ENCODE measurements around the gene EZH2.

EZH2 gene

DNA sequence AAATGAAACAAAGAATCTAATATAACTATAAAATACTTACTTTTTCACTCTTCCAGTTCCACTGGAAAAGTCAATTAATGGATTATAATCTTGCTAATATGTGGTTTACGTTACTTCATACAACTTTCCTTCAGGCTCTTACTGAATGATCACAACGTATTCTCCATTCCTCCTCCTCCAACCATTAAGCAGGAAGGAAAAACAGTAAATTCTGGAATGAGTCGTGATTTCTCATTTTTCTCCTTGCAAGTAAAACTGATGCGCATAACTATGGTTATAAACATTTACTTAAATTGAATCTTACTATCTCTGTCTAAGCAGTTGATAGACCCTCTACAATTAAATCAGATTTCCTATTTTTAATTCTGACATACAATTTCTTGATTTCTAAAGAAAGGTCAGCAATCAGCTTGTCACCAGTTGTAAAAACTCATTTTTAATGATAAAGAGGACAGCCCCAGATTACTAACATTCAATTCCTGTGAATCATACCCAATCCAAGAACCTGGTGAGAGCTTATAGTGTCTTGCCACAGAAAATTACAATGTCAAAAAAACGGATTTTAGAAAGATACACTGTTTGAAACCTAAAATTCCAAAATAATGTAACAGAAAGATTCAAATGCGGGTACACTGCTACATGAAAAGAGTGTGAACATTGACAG, 64.3 kb downstream of the EZH2 start:
- H3K4me1 ChIP-seq (ENCODE audit: control insufficient read depth, insufficient read depth, low read length) = no peaks in the 10 kb centered on the region
- no peaks in the 10 kb centered on the region for H3K9me3 ChIP-seq (ENCODE audit: control insufficient read depth, low read length)
- no peaks in the 10 kb centered on the region for H3K36me3 ChIP-seq (ENCODE audit: control insufficient read depth, insufficient read depth, low read length)
- no peak overlapping the region for H3K9ac ChIP-seq (ENCODE audit: low read length)
- no peak overlapping the region for H3K4me3 ChIP-seq (ENCODE audit: low read length)
- no peaks in the 10 kb centered on the region for H3K27me3 ChIP-seq (ENCODE audit: control insufficient read depth, insufficient read depth, low read length)

DNA sequence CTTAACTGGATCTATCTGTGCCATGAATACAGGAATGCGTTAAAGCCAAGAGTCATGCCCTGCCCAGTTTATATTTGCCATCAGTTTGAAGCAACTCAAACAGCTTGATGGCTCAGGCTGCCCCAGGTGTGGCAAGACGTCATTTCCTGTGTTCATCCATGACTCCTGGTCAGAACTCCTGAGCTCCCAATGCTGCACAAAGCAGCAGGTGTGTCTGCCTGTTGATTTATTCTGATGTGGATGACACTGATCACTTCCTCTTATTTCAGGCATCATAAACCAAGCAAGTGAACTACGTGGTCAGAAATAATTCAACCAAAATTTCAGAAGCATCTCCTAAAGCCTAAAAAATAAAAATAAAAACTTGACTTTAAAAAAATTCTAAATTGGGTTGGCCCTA, 68.5 kb downstream of the EZH2 start:
- no peaks in the 10 kb centered on the region for H3K36me3 ChIP-seq (ENCODE audit: control insufficient read depth, insufficient read depth, low read length)
- H3K9me3 ChIP-seq (ENCODE audit: control insufficient read depth, low read length) = no peaks in the 10 kb centered on the region
- H3K27me3 ChIP-seq (ENCODE audit: control insufficient read depth, insufficient read depth, low read length) = no peaks in the 10 kb centered on the region
- no peak overlapping the region for H3K9ac ChIP-seq (ENCODE audit: low read length)
- no peaks in the 10 kb centered on the region for H3K4me1 ChIP-seq (ENCODE audit: control insufficient read depth, insufficient read depth, low read length)
- H3K4me3 ChIP-seq (ENCODE audit: low read length) = no peak overlapping the region

DNA sequence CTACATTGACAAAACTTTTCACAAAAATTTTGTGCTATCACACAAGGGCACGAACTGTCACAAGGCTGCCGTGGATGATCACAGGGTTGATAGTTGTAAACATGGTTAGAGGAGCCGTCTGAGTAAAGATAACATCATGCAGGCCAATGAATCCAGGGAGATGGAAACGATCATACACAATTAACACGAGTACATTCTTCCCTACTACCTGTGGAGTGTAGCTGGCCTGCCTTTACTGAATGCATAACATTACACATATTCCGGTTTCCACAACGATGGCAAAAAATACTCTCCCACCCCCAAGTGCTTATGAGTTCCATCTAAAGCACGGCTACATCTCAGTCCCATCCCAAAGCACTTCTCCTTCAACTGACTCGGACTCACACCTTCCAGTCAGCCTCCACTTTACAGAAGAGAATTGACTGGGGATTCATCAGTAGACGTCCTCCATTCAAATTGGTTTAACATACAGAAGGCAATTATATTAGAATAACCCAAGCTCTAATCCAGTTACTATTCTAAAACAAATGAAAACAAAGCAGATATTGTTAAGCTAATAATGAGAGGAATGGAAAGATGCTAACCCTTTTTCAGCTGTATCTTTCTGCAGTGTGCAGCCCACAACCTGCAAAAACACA, 69.0 kb downstream of the EZH2 start:
- H3K9me3 ChIP-seq (ENCODE audit: control insufficient read depth, low read length) = no peaks in the 10 kb centered on the region
- no peaks in the 10 kb centered on the region for H3K36me3 ChIP-seq (ENCODE audit: control insufficient read depth, insufficient read depth, low read length)
- H3K9ac ChIP-seq (ENCODE audit: low read length) = no peak overlapping the region
- H3K4me3 ChIP-seq (ENCODE audit: low read length) = no peak overlapping the region
- no peaks in the 10 kb centered on the region for H3K4me1 ChIP-seq (ENCODE audit: control insufficient read depth, insufficient read depth, low read length)
- H3K27me3 ChIP-seq (ENCODE audit: control insufficient read depth, insufficient read depth, low read length) = no peaks in the 10 kb centered on the region

DNA sequence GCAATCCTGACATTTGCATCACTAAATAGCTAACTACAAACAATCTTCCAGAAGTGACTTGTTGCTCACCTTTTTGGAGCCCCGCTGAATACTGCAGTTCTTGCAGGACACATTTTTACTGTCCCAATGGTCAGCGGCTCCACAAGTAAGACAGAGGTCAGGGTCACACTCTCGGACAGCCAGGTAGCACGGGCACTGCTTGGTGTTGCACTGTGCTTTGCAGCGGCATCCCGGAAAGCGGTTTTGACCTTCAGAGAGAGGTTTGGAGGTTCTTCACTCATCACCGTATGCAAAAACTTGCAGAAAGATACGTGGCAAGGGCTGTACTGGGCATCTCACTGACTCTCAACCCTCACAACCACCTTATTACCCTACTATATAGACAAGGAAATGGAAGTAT, 70.2 kb downstream of the EZH2 start:
- H3K4me3 ChIP-seq (ENCODE audit: low read length) = no peak overlapping the region
- peaks cover 2% of the 10 kb centered on the region for H3K36me3 ChIP-seq (ENCODE audit: control insufficient read depth, insufficient read depth, low read length)
- H3K9ac ChIP-seq (ENCODE audit: low read length) = no peak overlapping the region
- no peaks in the 10 kb centered on the region for H3K27me3 ChIP-seq (ENCODE audit: control insufficient read depth, insufficient read depth, low read length)
- no peaks in the 10 kb centered on the region for H3K4me1 ChIP-seq (ENCODE audit: control insufficient read depth, insufficient read depth, low read length)
- H3K9me3 ChIP-seq (ENCODE audit: control insufficient read depth, low read length) = no peaks in the 10 kb centered on the region

DNA sequence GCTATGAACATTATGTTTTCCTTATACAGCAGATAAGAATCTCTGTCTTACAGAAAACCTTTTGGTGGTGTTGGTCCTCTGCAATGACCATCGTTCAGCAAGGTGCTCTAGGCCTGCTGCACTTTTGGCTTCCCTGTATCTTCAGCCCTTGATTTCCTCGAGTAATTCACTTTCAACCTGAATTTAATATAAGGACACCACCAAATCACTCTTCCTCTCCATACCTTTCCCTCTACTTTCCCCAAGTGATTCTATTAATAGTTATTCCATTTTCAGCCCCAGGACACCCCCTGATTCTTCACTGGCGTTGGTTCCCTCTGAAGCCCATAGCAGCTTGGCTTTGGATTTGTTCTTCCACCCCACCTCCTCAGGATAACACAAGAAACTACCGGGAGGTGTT, 72.2 kb downstream of the EZH2 start:
- Histone ChIP-seq H3K4me1 (ENCODE audit: control insufficient read depth, insufficient read depth, low read length) (no peaks in the 10 kb centered on the region), H3K36me3 (ENCODE audit: control insufficient read depth, insufficient read depth, low read length) (peaks cover 4% of the 10 kb centered on the region), H3K4me3 (ENCODE audit: low read length) (no peak overlapping the region), H3K27me3 (ENCODE audit: control insufficient read depth, insufficient read depth, low read length) (no peaks in the 10 kb centered on the region), H3K9me3 (ENCODE audit: control insufficient read depth, low read length) (no peaks in the 10 kb centered on the region), H3K9ac (ENCODE audit: low read length) (no peak overlapping the region)

DNA sequence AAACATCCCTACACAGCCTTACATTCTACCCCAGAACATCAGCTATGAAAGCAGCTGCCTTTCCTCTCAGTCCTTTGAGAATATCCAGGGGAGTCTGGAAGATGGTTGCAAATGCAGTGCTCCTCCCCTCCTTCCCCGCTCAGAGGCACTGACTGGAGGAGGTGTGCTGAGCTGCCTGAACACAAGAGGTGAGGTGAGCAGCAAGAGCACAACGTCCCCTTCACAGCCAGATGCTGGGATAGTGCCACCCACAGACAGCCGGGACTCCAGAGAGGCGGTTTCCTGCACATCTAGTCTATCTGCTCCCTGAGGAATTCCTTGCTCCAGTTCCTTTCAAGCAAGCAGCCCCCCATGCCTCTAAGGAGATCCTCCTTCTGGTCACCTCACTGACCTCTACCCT, 74.2 kb downstream of the EZH2 start:
- Histone ChIP-seq H3K27me3 (ENCODE audit: control insufficient read depth, insufficient read depth, low read length) (no peaks in the 10 kb centered on the region), H3K4me3 (ENCODE audit: low read length) (no peak overlapping the region), H3K36me3 (ENCODE audit: control insufficient read depth, insufficient read depth, low read length) (peaks cover 4% of the 10 kb centered on the region), H3K4me1 (ENCODE audit: control insufficient read depth, insufficient read depth, low read length) (no peaks in the 10 kb centered on the region), H3K9me3 (ENCODE audit: control insufficient read depth, low read length) (no peaks in the 10 kb centered on the region), H3K9ac (ENCODE audit: low read length) (no peak overlapping the region)

DNA sequence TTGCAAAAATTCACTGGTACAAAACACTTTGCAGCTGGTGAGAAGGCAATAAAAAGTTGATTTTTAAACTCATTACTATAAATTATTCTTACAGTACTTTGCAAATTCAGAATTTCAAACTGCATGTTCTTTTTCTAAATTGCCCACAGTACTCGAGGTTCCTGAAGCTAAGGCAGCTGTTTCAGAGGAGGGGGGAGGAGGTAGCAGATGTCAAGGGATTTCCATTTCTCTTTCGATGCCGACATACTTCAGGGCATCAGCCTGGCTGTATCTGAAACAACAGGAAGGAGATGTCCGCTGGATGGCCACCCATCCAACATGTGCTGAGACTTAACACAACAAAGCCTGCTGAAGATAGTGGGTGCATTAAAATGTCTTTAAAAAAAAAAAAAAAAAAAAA, 76.7 kb downstream of the EZH2 start:
- Histone ChIP-seq H3K4me3 (ENCODE audit: low read length) (no peak overlapping the region), H3K4me1 (ENCODE audit: control insufficient read depth, insufficient read depth, low read length) (no peaks in the 10 kb centered on the region), H3K27me3 (ENCODE audit: control insufficient read depth, insufficient read depth, low read length) (no peaks in the 10 kb centered on the region), H3K9ac (ENCODE audit: low read length) (no peak overlapping the region), H3K9me3 (ENCODE audit: control insufficient read depth, low read length) (no peaks in the 10 kb centered on the region), H3K36me3 (ENCODE audit: control insufficient read depth, insufficient read depth, low read length) (peaks cover 4% of the 10 kb centered on the region)

DNA sequence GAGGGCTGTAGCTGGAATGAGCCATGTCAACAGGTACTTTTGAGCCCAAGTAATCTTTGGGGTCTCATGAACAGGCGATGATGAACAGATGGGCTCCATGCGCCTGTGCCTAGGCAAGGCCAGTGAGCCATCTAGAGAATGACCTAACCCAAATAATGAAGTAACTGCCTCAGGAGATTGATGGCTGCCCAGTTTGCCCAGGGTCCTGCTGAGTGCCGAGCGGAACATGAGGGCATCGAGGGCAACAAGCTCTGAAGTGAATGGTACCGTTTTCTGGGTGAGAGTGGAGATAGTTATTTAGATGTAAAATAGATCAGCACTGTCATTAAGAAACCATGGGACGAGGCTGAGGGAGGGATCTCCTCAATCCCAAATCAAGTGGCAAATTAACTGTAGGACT, 77.9 kb downstream of the EZH2 start:
- Histone ChIP-seq H3K4me3 (ENCODE audit: low read length) (no peak overlapping the region), H3K36me3 (ENCODE audit: control insufficient read depth, insufficient read depth, low read length) (peaks cover 4% of the 10 kb centered on the region), H3K9ac (ENCODE audit: low read length) (no peak overlapping the region), H3K4me1 (ENCODE audit: control insufficient read depth, insufficient read depth, low read length) (no peaks in the 10 kb centered on the region), H3K27me3 (ENCODE audit: control insufficient read depth, insufficient read depth, low read length) (no peaks in the 10 kb centered on the region), H3K9me3 (ENCODE audit: control insufficient read depth, low read length) (no peaks in the 10 kb centered on the region)

DNA sequence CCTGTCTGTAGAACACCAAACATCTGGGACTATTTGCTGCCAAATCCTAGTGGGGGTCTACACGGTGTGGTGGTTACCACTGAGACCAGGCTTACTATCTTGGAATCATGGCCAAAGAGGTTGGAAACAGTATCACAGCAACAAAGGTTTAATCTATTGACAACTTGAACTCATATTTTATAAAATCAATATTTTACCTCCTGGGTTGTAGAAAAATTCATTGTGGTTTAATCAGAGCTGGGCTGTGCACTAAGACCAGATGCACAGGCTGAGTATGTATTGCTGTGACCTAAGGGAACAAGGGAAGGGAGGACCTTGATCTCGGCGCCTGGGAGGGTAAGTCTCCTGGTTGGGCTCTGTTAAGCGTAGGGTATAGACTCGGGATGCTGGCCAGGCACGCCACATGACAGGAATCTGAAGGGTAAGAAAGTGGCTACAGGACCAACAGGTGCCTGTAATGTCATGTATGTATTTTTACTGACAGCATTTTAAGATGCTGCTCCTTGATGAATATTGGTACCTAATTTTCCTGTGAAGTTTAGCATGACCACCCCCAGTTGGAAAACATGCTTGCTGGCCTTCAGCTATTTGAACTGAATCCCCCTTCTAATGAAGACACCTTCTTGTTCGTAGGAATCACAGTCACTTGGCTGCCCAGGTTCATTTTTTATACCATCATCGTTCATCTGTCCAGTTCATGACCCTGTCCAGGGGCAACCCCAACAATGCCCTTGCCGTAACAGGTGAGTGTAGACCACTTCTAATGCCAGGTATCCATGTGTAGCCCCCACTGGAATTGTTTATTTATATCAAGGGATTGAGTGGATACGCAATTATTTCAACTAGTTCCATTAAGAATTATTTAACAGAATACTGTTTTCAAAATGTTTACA, 79.5 kb downstream of the EZH2 start:
- no peaks in the 10 kb centered on the region for H3K27me3 ChIP-seq (ENCODE audit: control insufficient read depth, insufficient read depth, low read length)
- H3K4me3 ChIP-seq (ENCODE audit: low read length) = no peak overlapping the region
- no peaks in the 10 kb centered on the region for H3K9me3 ChIP-seq (ENCODE audit: control insufficient read depth, low read length)
- H3K9ac ChIP-seq (ENCODE audit: low read length) = no peak overlapping the region
- no peaks in the 10 kb centered on the region for H3K4me1 ChIP-seq (ENCODE audit: control insufficient read depth, insufficient read depth, low read length)
- peaks cover 4% of the 10 kb centered on the region for H3K36me3 ChIP-seq (ENCODE audit: control insufficient read depth, insufficient read depth, low read length)

DNA sequence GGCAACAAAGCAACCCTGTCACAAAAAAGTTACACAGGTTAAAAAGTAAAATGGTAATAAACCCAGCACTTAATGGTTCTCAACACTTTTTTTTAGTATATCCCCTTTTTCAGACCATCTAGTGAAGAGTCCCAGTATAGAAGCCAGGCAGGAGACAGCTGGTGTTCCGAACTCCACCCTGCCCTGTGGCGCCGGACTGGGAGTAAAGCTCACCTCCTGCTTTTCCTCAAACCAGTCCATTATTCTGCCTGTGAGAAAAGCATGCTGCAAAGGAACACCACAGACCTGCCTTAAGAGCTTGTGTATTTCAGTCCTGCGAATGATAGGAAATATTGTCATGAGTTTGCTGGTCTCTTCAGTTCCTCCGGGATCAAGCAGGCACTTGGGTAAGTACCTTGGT, 81.0 kb downstream of the EZH2 start:
- Histone ChIP-seq H3K4me1 (ENCODE audit: control insufficient read depth, insufficient read depth, low read length) (no peaks in the 10 kb centered on the region), H3K4me3 (ENCODE audit: low read length) (no peak overlapping the region), H3K9ac (ENCODE audit: low read length) (no peak overlapping the region), H3K36me3 (ENCODE audit: control insufficient read depth, insufficient read depth, low read length) (no peaks in the 10 kb centered on the region), H3K27me3 (ENCODE audit: control insufficient read depth, insufficient read depth, low read length) (no peaks in the 10 kb centered on the region), H3K9me3 (ENCODE audit: control insufficient read depth, low read length) (no peaks in the 10 kb centered on the region)

DNA sequence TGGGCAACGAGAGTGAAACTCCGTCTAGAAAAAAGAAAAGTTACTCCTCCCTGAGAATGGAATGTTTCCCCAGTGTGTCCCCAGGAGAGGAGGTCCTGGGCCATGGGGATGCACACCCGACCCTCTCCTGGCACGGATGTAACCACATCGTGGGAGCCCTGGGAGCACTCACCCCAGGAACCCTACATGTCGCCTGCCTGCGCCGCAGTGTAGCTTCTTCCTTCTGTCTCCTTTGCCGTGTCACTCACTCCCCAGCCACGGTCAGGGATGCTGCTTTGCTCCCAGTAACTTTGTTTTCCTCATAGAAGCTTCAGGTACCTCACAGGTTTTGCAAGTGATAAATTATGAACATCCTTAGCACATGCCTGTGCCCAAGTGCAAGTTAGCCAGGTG, 82.0 kb downstream of the EZH2 start:
- no peaks in the 10 kb centered on the region for H3K9me3 ChIP-seq (ENCODE audit: control insufficient read depth, low read length)
- no peaks in the 10 kb centered on the region for H3K4me1 ChIP-seq (ENCODE audit: control insufficient read depth, insufficient read depth, low read length)
- H3K27me3 ChIP-seq (ENCODE audit: control insufficient read depth, insufficient read depth, low read length) = no peaks in the 10 kb centered on the region
- no peaks in the 10 kb centered on the region for H3K36me3 ChIP-seq (ENCODE audit: control insufficient read depth, insufficient read depth, low read length)
- no peak overlapping the region for H3K4me3 ChIP-seq (ENCODE audit: low read length)
- H3K9ac ChIP-seq (ENCODE audit: low read length) = no peak overlapping the region

DNA sequence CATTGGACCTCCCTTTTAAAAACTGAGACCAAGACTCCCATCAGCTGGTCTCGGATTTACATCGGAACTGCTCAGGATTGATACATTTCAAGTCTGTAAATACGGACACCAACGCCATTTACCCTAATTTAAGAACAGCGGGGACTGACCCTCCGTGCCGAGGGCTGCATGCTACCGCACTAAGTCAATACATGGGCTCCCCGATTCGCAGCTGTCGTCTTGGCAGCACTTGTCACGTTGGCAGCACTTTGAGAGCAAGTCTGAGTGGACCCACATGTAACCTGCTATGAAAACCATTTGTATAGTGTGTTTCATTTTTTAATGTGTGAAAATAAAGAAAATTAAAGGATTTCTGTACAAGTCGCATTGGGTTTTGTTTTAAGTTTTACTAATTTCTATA, 83.4 kb downstream of the EZH2 start:
- no peaks in the 10 kb centered on the region for H3K36me3 ChIP-seq (ENCODE audit: control insufficient read depth, insufficient read depth, low read length)
- no peaks in the 10 kb centered on the region for H3K4me1 ChIP-seq (ENCODE audit: control insufficient read depth, insufficient read depth, low read length)
- no peak overlapping the region for H3K9ac ChIP-seq (ENCODE audit: low read length)
- H3K9me3 ChIP-seq (ENCODE audit: control insufficient read depth, low read length) = no peaks in the 10 kb centered on the region
- H3K27me3 ChIP-seq (ENCODE audit: control insufficient read depth, insufficient read depth, low read length) = no peaks in the 10 kb centered on the region
- H3K4me3 ChIP-seq (ENCODE audit: low read length) = no peak overlapping the region
